Lower leg skin (tissue), 3 donors: ENCODE results near the gene RPS15.

Experiments
- CTCF ChIP-seq, 3 donors: fragments of 450-650 bp; IDR thresholded peaks; one replicate each; pipeline ENCODE4 v1.5.1; 2016; ENCODE audit warnings: antibody characterized with exemption in 3 of 3, mild to moderate bottlenecking in 3 of 3, moderate library complexity in 2 of 3
- POLR2A ChIP-seq, 2 donors: fragments of 450-650 bp; IDR thresholded peaks; one replicate each; pipeline ENCODE4 v1.6.1; 2016 to 2017; ENCODE audit warnings: antibody characterized with exemption in 2 of 2, mild to moderate bottlenecking in 1 of 2, moderate library complexity in 1 of 2

- no peak for TF ChIP-seq CTCF (IDR thresholded peaks at IDR 0.05)
- no peak for TF ChIP-seq POLR2A (IDR thresholded peaks at IDR 0.05)
Measured at GRCh38 chr19:1409204-1410005, 28.8 kb upstream of the RPS15 start.
